Cardiac septum (tissue), 1 donor: ENCODE data around the gene MRI1. TPM values are rescaled to one million over a fixed set of nuclear protein-coding genes. Genes with fewer than 3 reads are reported as not detected.

Experiments used
- DNase-seq: peaks from one replicate; pipeline ENCODE4 v3.0.0-alpha.2; 2020; ENCODE audit warnings: low spot score
- intact Hi-C: fragments of 100-400 bp; cut with DNase I; formaldehyde crosslinking; loops from one replicate; pipeline ENCODE4 v1.14.0; 2022
- total RNA-seq: library from RNA; stranded (reverse); fragmentation: NEBNext Ultra II Directional; extraction: Animal tissue kit (Norgen Biotek cat#: 25700); gene quantifications from one replicate; pipeline ENCODE4 v1.2.1, GENCODE V29; 2021
- donor health status: DM: no; HTN: no; CAD: no.

MRI1 gene
- total RNA-seq, 1 donor from 2014 or later: 15.4 TPM

GRCh38 chr19:13814550-13814949 is 50.2 kb downstream of the MRI1 start:
- intact Hi-C loops: no loop called here
- no peak for DNase-seq

DNA sequence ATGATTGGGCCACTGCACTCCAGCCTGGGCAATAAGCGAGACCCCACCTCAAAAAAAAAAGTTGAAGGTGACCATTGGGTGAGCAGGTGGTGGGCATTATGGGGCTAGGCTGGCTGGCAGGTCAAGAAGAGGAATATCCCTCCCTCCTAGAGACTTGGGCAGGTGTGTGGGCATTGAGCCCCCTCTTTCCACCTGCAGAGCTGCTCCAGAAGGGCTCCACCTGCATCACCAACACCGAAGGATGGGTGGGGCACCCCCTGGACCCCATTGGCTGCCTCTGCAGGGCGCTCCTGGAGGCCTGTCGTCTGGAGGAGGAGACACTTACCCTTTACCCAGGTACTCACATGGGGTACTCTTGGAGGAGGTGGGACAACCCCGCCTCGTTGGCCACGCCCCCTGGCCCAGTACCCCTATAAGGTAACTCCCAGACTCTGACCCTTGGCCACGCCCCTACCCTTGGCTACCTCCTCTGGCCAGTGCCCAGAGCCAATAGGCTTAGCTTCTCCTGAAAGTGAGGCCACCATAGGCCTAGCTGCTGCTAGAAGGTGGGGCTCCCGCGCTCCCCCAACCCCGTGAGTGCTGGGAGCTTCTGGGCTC is 52.8 kb downstream of the MRI1 start:
- DNase-seq: no peak
- intact Hi-C loops: no loop called here

GRCh38 chr19:13817615-13818371 is 53.5 kb downstream of the MRI1 start:
- DNase-seq: no peak

DNA sequence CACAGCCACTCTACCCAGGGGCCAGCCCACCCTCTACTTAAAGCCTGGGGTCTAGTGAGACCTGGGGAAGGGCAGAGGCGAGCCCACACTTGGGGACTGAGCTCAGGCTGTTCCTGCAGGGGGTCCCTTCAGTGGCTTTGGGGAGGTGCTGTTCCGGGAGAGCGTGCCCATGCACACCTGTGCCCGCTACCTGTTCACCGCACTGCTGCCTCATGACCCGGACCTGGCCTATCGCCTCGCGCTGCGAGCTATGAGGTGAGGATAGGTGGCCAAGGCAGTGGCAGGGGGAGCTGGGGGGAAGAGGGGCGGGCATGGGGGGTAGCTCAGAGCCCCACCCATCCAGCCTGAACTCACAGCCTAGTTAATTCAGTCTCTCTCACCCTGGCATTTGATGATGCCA is 54.9 kb downstream of the MRI1 start:
- intact Hi-C loops: no loop called here
- DNase-seq: no peak

More at GRCh38 chr19:13817615-13818371, 53.5 kb downstream of the MRI1 start:
- intact Hi-C loops: no loop called here

- intact Hi-C loops: no loop called here
- no peak for DNase-seq
Measured at GRCh38 chr19:13821292-13821691, 57.0 kb downstream of the MRI1 start.

GRCh38 chr19:13823256-13823655 is 58.9 kb downstream of the MRI1 start:
- DNase-seq: no peak
- intact Hi-C loops: no loop called here

Other genes with a start within 250 kb of the MRI1 start
- gene C19orf53, start 9.9 kb downstream of the MRI1 start, total RNA-seq: 91.2 TPM
- gene ZSWIM4, start 30.9 kb downstream of the MRI1 start, total RNA-seq: 3.9 TPM
- 0.78 TPM for gene NANOS3, start 112.6 kb downstream of the MRI1 start, total RNA-seq
- 0.35 TPM for gene BRME1, start 141.6 kb downstream of the MRI1 start, total RNA-seq
- gene CC2D1A, start 141.7 kb downstream of the MRI1 start, total RNA-seq: 19.5 TPM
- gene PODNL1, start 173.9 kb downstream of the MRI1 start, total RNA-seq: 3.5 TPM
- gene DCAF15, start 188.0 kb downstream of the MRI1 start, total RNA-seq: 17.0 TPM
- gene RFX1, start 241.8 kb downstream of the MRI1 start, total RNA-seq: 13.4 TPM